H1 (cell line): ENCODE data around the gene RSF1. TPM values are rescaled to one million over a fixed set of nuclear protein-coding genes. Genes with fewer than 3 reads are reported as not detected.

Source experiments
- CTCF ChIA-PET: fragments of 300-600 bp; sonication (Branson Sonifier 250); formaldehyde crosslinking; loops from one replicate; lab custom pipeline; 2021; ENCODE audit not compliant: partially characterized antibody; lab: Charles Lee
- POLR2A ChIA-PET: fragments of 300-600 bp; sonication (Branson Sonifier 250); formaldehyde crosslinking; loops from one replicate; lab custom pipeline; 2021; ENCODE audit warnings: inconsistent platforms; ENCODE audit not compliant: partially characterized antibody; lab: Charles Lee
- DNase-seq, 2 experiments: peaks; one replicate each; pipeline versions ENCODE4 v3.0.0 to v3.0.0-alpha.2; 2010 to 2022; ENCODE audit warnings: low spot score in 2 of 2, low read depth in 1 of 2, mixed read lengths in 1 of 2
- FAIRE-seq: peaks from 2 replicates; lab custom pipeline; 2011; peaks lifted over from hg19 to GRCh38; lab: Jason Lieb, UNC
- H2AFZ ChIP-seq: 2 replicates; pipeline ENCODE4 v1.8.1; 2012; ENCODE audit warnings: low read length, inconsistent platforms
- H2AK5ac ChIP-seq: 2 replicates; pipeline ENCODE4 v1.6.1; 2013; ENCODE audit warnings: low read depth, low read length
- H2BK120ac ChIP-seq: replicated peaks from 2 replicates; pipeline ENCODE3; 2013; ENCODE audit warnings: low read depth, low read length, inconsistent platforms
- H2BK12ac ChIP-seq: 2 replicates; pipeline ENCODE4 v1.6.1; 2013; ENCODE audit warnings: low read depth, low read length
- H2BK15ac ChIP-seq: 2 replicates; pipeline ENCODE4 v1.6.1; 2013; ENCODE audit warnings: low read length
- H2BK20ac ChIP-seq: 2 replicates; pipeline ENCODE4 v1.6.1; 2013; ENCODE audit warnings: low read length
- H2BK5ac ChIP-seq: 2 replicates; pipeline ENCODE4 v1.6.1; 2013; ENCODE audit warnings: low read depth, low read length
- H3K14ac ChIP-seq: 2 replicates; pipeline ENCODE4 v1.6.1; 2013; ENCODE audit warnings: inconsistent platforms; ENCODE audit not compliant: insufficient read length
- H3K18ac ChIP-seq: 2 replicates; pipeline ENCODE4 v1.6.1; 2013; ENCODE audit warnings: low read length; ENCODE audit errors: extremely low read depth
- H3K23ac ChIP-seq: 2 replicates; pipeline ENCODE4 v1.6.1; 2013; ENCODE audit warnings: inconsistent platforms; ENCODE audit not compliant: insufficient read length
- H3K23me2 ChIP-seq: 2 replicates; pipeline ENCODE4 v1.6.1; 2013; ENCODE audit warnings: low read depth, low read length
- H3K27ac ChIP-seq: 2 replicates; pipeline ENCODE4 v1.6.1; 2011; ENCODE audit warnings: low read depth, low read length, inconsistent platforms
- H3K27me3 ChIP-seq, 4 experiments: replicated peaks in 1 of 4; 1 replicate in 1 of 4; 2 replicates in 3 of 4; pipeline versions ENCODE4 v1.6.1 to v1.8.1; 2011 to 2013; ENCODE audit warnings: low read length in 3 of 4, mild to moderate bottlenecking in 3 of 4, inconsistent platforms in 2 of 4, mixed read lengths in 2 of 4, moderate library complexity in 1 of 4; ENCODE audit not compliant: control insufficient read depth in 3 of 4, insufficient read depth in 3 of 4; ENCODE audit errors: extremely low read depth in 1 of 4
- H3K36me3 ChIP-seq, 4 experiments: 2 replicates each; pipeline versions ENCODE4 v1.6.1 to v1.8.1; 2011 to 2013; ENCODE audit warnings: mild to moderate bottlenecking in 4 of 4, low read length in 3 of 4, moderate library complexity in 2 of 4, control low read depth in 1 of 4, inconsistent platforms in 1 of 4; ENCODE audit not compliant: insufficient read depth in 4 of 4, control insufficient read depth in 2 of 4
- H3K4ac ChIP-seq: replicated peaks from 2 replicates; pipeline ENCODE3; 2013; ENCODE audit warnings: low read length, low read depth, mixed read lengths, inconsistent platforms; ENCODE audit not compliant: insufficient read length
- H3K4me1 ChIP-seq, 4 experiments: replicated peaks in 1 of 4; 1 replicate in 1 of 4; 2 replicates in 3 of 4; pipeline versions ENCODE4 v1.6.1 to v1.8.1; 2011 to 2013; ENCODE audit warnings: low read length in 3 of 4, inconsistent platforms in 2 of 4, mixed read lengths in 1 of 4; ENCODE audit not compliant: insufficient read depth in 4 of 4, control insufficient read depth in 3 of 4
- H3K4me2 ChIP-seq, 2 experiments: 2 replicates each; pipeline versions ENCODE4 v1.6.1 to v1.8.1; 2011 to 2013; ENCODE audit warnings: low read depth in 2 of 2, low read length in 2 of 2, control low read depth in 1 of 2, inconsistent platforms in 1 of 2, mild to moderate bottlenecking in 1 of 2; ENCODE audit not compliant: insufficient read depth in 1 of 2
- H3K4me3 ChIP-seq, 4 experiments: fragments of 200-600, 300-600 bp in 1 of 4; sonication (generic), shearing (Covaris generic), sonication (Bioruptor Twin) in 1 of 4; 2 replicates each; pipeline versions ENCODE4 v1.5.1 to v1.8.1; 2011 to 2016; ENCODE audit warnings: low read length in 4 of 4, low read depth in 3 of 4, control low read depth in 2 of 4, inconsistent platforms in 2 of 4, mild to moderate bottlenecking in 2 of 4, mixed read lengths in 1 of 4, moderate library complexity in 1 of 4; ENCODE audit not compliant: insufficient read depth in 2 of 4; ENCODE audit errors: extremely low read depth in 1 of 4
- H3K56ac ChIP-seq: replicated peaks from 2 replicates; pipeline ENCODE3; 2013; ENCODE audit warnings: low read depth, mild to moderate bottlenecking, mixed read lengths, low read length, inconsistent platforms; ENCODE audit not compliant: insufficient read length
- H3K79me1 ChIP-seq: 2 replicates; pipeline ENCODE4 v1.6.1; 2013; ENCODE audit warnings: low read depth, low read length, control low read depth
- H3K79me2 ChIP-seq, 2 experiments: 2 replicates each; pipeline versions ENCODE4 v1.6.1 to v1.8.1; 2012 to 2013; ENCODE audit warnings: low read length in 2 of 2, mild to moderate bottlenecking in 2 of 2, inconsistent platforms in 1 of 2; ENCODE audit not compliant: insufficient read depth in 2 of 2, control insufficient read depth in 1 of 2
- H3K9ac ChIP-seq, 4 experiments: replicated peaks in 1 of 4; 1 replicate in 1 of 4; 2 replicates in 3 of 4; pipeline versions ENCODE4 v1.6.1 to v1.8.1; 2011 to 2013; ENCODE audit warnings: low read depth in 3 of 4, low read length in 3 of 4, control low read depth in 2 of 4, mild to moderate bottlenecking in 2 of 4, moderate library complexity in 2 of 4, inconsistent platforms in 1 of 4; ENCODE audit errors: extremely low read depth in 1 of 4
- H3K9me3 ChIP-seq, 2 experiments: 2 replicates each; pipeline versions ENCODE4 v1.6.1 to v1.8.1; 2012 to 2013; ENCODE audit warnings: mild to moderate bottlenecking in 2 of 2, moderate library complexity in 2 of 2, control low read depth in 1 of 2, inconsistent platforms in 1 of 2, low read depth in 1 of 2, low read length in 1 of 2, mixed read lengths in 1 of 2; ENCODE audit not compliant: insufficient read depth in 2 of 2
- H4K20me1 ChIP-seq, 2 experiments: replicated peaks in 1 of 2; 2 replicates each; pipeline versions ENCODE3 to v1.8.1; 2011 to 2013; ENCODE audit warnings: inconsistent platforms in 2 of 2, low read length in 2 of 2, mild to moderate bottlenecking in 1 of 2; ENCODE audit not compliant: insufficient read depth in 2 of 2, control insufficient read depth in 1 of 2
- H4K5ac ChIP-seq: 2 replicates; pipeline ENCODE4 v1.6.1; 2013; ENCODE audit warnings: low read length, low read depth, mixed read lengths, inconsistent platforms; ENCODE audit not compliant: insufficient read length
- H4K8ac ChIP-seq: 2 replicates; pipeline ENCODE4 v1.8.0; 2013; ENCODE audit warnings: mild to moderate bottlenecking, moderate library complexity, low read length, inconsistent platforms; ENCODE audit not compliant: insufficient read depth; ENCODE audit errors: extremely low read depth
- H4K91ac ChIP-seq: replicated peaks from 2 replicates; pipeline ENCODE3; 2013; ENCODE audit warnings: low read length, mixed read lengths, inconsistent platforms; ENCODE audit not compliant: insufficient read length
- BACH1 ChIP-seq: IDR thresholded peaks from 2 replicates; pipeline ENCODE4 v1.6.1; 2012; ENCODE audit warnings: low read length, improper control_type of control experiment
- GABPA ChIP-seq: IDR thresholded peaks from 2 replicates; pipeline ENCODE4 v1.6.1; 2011; ENCODE audit warnings: mild to moderate bottlenecking, low read length, moderate library complexity, borderline replicate concordance; ENCODE audit not compliant: insufficient read depth
- WGBS, 2 experiments: shearing (Covaris generic) in 1 of 2; methylation state at CpG; one replicate each; pipeline versions ENCODE4 v1.1.6 to v1.1.7; 2013 to 2015; ENCODE audit warnings: low lambda C conversion rate in 2 of 2, mixed read lengths in 2 of 2, inconsistent platforms in 1 of 2, low coverage in 1 of 2, missing lambda C conversion rate in 1 of 2; ENCODE audit not compliant: insufficient replicate concordance in 2 of 2, insufficient coverage in 1 of 2, insufficient read length in 1 of 2; ENCODE audit errors: extremely low coverage in 1 of 2, missing lambda C conversion rate in 1 of 2; 5-methylcytosine and 5-hydroxymethylcytosine counted together
- polyA plus RNA-seq, 7 experiments: library from polyadenylated mRNA; depleted of rRNA in 3 of 7; stranded (reverse) in 5 of 7; unstranded in 2 of 7; fragments of >200 nt in 5 of 7; fragments of 200-250 nt in 2 of 7; gene quantifications; 1 replicate in 5 of 7; 2 replicates in 1 of 7; 4 replicates in 1 of 7; pipeline versions ENCODE4 v1.2.1 to v1.2.3, GENCODE V29; 2011 to 2013; ENCODE audit warnings: missing spikeins in 2 of 7, mixed read lengths in 2 of 7
- total RNA-seq: library from RNA; stranded (reverse); fragmentation: NEBNext Ultra II Directional; extraction: Animal tissue kit (Norgen Biotek cat#: 25700); gene quantifications from 2 replicates; pipeline ENCODE4 v1.2.1, GENCODE V29; 2021

Gene RSF1
- total and polyA plus RNA-seq, 2 of the 8 experiments (the other 6 are each of a cell fraction or from before 2014, with no cell fraction given): 17.8 to 87.9 TPM

DNA sequence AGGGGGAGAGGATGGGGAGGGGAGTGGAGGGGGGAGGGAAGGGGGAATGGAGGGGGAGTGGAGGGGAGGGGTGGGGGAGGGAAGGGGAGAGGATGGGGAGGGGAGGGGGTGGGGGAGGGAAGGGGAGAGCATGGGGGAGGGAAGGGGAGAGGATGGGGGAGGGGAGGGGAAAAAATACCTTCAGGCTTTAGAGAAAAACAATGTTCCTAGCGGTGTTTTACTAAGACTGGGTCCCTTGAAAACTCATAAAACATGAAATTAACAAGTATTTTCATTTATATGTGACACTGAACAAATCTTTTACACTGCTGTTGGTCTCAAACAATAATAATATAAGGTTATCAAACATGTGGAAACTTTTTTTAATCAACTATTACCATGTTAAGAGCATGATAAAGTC lies 42.4 kb downstream of the RSF1 start:
- no peaks in the 10 kb centered on the region for H3K9me3 ChIP-seq
- DNase-seq (no peak), FAIRE-seq (no peak)
- H4K91ac ChIP-seq: no peak overlapping the region
- H3K14ac ChIP-seq: no peak overlapping the region
- WGBS, 2 experiments: 86% methylated on average over 1 of the region's 1 CpG; no CpG with 5 or more reads in 1 of the 2 experiments
- no peaks in the 10 kb centered on the region; the same call in 1 of the 2 replicates for H3K79me1 ChIP-seq
- POLR2A ChIA-PET: no interaction called here
- no peak overlapping the region for H3K4ac ChIP-seq
- no peaks in the 10 kb centered on the region for H3K27me3 ChIP-seq
- H3K18ac ChIP-seq: no peak overlapping the region
- H4K5ac ChIP-seq: no peak overlapping the region
- H2BK15ac ChIP-seq: no peak overlapping the region
- no peak overlapping the region for H2BK5ac ChIP-seq
- H3K4me2 ChIP-seq: no peak overlapping the region
- no peak overlapping the region for H2AFZ ChIP-seq
- no peak overlapping the region for H3K56ac ChIP-seq
- no peaks in the 10 kb centered on the region for H3K4me1 ChIP-seq
- no peak overlapping the region for H3K4me3 ChIP-seq
- TF ChIP-seq GABPA (no peak), BACH1 (no peak)
- H3K27ac ChIP-seq: no peak overlapping the region
- no peak overlapping the region for H2BK20ac ChIP-seq
- peaks cover 9 to 14% of the 10 kb centered on the region in 2 experiments for H4K20me1 ChIP-seq
- H3K23me2 ChIP-seq: no peaks in the 10 kb centered on the region
- no peak overlapping the region for H2AK5ac ChIP-seq
- H3K9ac ChIP-seq: no peak overlapping the region
- H3K79me2 ChIP-seq: peaks cover 3 to 94% of the 10 kb centered on the region in 2 experiments; a peak in 3 of 4 replicates
- H2BK12ac ChIP-seq: no peak overlapping the region
- no peak overlapping the region for H3K23ac ChIP-seq
- H4K8ac ChIP-seq: no peak overlapping the region
- H2BK120ac ChIP-seq: no peak overlapping the region
- CTCF ChIA-PET: interaction anchor here (2.2 to 2.4 kb wide), 2 partner anchors 12 to 221 kb away, joined by 5 to 11 read pairs; no protein-coding TSS in a partner anchor
- H3K36me3 ChIP-seq: no peaks in the 10 kb centered on the region; a peak in 1 of 8 replicates
